Caco-2 (cell line): ENCODE data around the gene SNW1. TPM values are rescaled to one million over a fixed set of nuclear protein-coding genes. Genes with fewer than 3 reads are reported as not detected.
"Not testable (repeated sequence)": the region's sequence is repeated elsewhere in the genome, so short reads cannot be mapped to it uniquely, and the experiment has no call there.

Experiments used
- BruUV-seq: library from RNA; stranded (reverse); fragments of 400-500 nt; replicated peaks from 2 replicates; lab custom pipeline; 2021; lab: Mats Ljungman, UMichigan
- CTCF ChIA-PET: fragments of 300-600 bp; sonication (Branson Sonifier 250); formaldehyde crosslinking; loops from one replicate; lab custom pipeline; 2022; ENCODE audit warnings: antibody characterized with exemption; lab: Charles Lee
- POLR2A ChIA-PET: fragments of 300-600 bp; sonication (Branson Sonifier 250); formaldehyde crosslinking; loops from one replicate; lab custom pipeline; 2022; ENCODE audit warnings: antibody characterized with exemption; lab: Charles Lee
- DNase-seq, 2 experiments: peaks; one replicate each; pipeline versions ENCODE4 v3.0.0 to v3.0.0-alpha.2; 2020 to 2022
- H3K27me3 ChIP-seq: replicated peaks from 2 replicates; pipeline ENCODE4 v1.6.0; 2011; ENCODE audit warnings: low read length; ENCODE audit not compliant: control insufficient read depth, insufficient read depth
- H3K36me3 ChIP-seq: 2 replicates; pipeline ENCODE4 v1.5.1; 2011; ENCODE audit warnings: low read length; ENCODE audit not compliant: control insufficient read depth, insufficient read depth
- H3K4me1 ChIP-seq: fragments of 250-450 bp; sonication (Bioruptor Pico); 2 replicates; pipeline ENCODE4 v1.5.1; 2020; ENCODE audit warnings: mild to moderate bottlenecking
- H3K4me3 ChIP-seq: 2 replicates; pipeline ENCODE4 v1.5.1; 2011; ENCODE audit warnings: low read depth, mild to moderate bottlenecking, control low read depth, low read length
- H3K9me3 ChIP-seq: fragments of 250-450 bp; sonication (Bioruptor Pico); 2 replicates; pipeline ENCODE4 v1.5.1; 2020; ENCODE audit warnings: mild to moderate bottlenecking, moderate library complexity
- H3K27ac Mint-ChIP-seq: one replicate; pipeline ENCODE4 v1.8.0; 2022; ENCODE audit warnings: mixed read lengths; ENCODE audit not compliant: unreplicated experiment
- H3K27me3 Mint-ChIP-seq: one replicate; pipeline ENCODE4 v1.8.0; 2022; ENCODE audit warnings: mixed read lengths; ENCODE audit not compliant: insufficient read depth, unreplicated experiment
- H3K36me3 Mint-ChIP-seq: one replicate; pipeline ENCODE4 v1.8.0; 2022; ENCODE audit warnings: mild to moderate bottlenecking, mixed read lengths; ENCODE audit not compliant: insufficient read depth, unreplicated experiment
- H3K4me1 Mint-ChIP-seq: one replicate; pipeline ENCODE4 v1.8.0; 2022; ENCODE audit warnings: low read depth, mixed read lengths; ENCODE audit not compliant: unreplicated experiment
- H3K4me3 Mint-ChIP-seq: one replicate; pipeline ENCODE4 v1.8.0; 2022; ENCODE audit warnings: mild to moderate bottlenecking, moderate library complexity, mixed read lengths; ENCODE audit not compliant: unreplicated experiment
- H3K9me3 Mint-ChIP-seq: one replicate; pipeline ENCODE4 v1.8.0; 2022; ENCODE audit warnings: mixed read lengths; ENCODE audit not compliant: unreplicated experiment
- CTCF ChIP-seq, 2 experiments: fragments of 200-600 bp in 1 of 2; IDR thresholded peaks; 1 replicate in 1 of 2; 2 replicates in 1 of 2; pipeline versions ENCODE4 v1.5.1 to v1.8.0; 2011 to 2022; ENCODE audit warnings: antibody characterized with exemption in 1 of 2, control low read depth in 1 of 2, inconsistent platforms in 1 of 2, low read depth in 1 of 2, low read length in 1 of 2, mild to moderate bottlenecking in 1 of 2, moderate library complexity in 1 of 2; ENCODE audit not compliant: insufficient read depth in 1 of 2, severe bottlenecking in 1 of 2, unreplicated experiment in 1 of 2
- intact Hi-C: fragments of 100-400 bp; cut with micrococcal nuclease; formaldehyde crosslinking; loops from one replicate; pipeline ENCODE4 v1.10.0; 2022; ENCODE audit not compliant: unreplicated experiment
- total RNA-seq: library from RNA; stranded (reverse); gene quantifications from 2 replicates; pipeline ENCODE4 v1.2.3, GENCODE V29; 2022

The SNW1 gene
- total RNA-seq, 1 experiment from 2014 or later = 119 TPM

- Mint-ChIP-seq H3K36me3 (peaks cover 67% of the 10 kb centered on the region), H3K4me1 (no peaks in the 10 kb centered on the region), H3K4me3 (no peak overlapping the region), H3K27ac (no peak overlapping the region), H3K9me3 (no peaks in the 10 kb centered on the region), H3K27me3 (no peaks in the 10 kb centered on the region)
- no peaks in the 10 kb centered on the region for H3K4me1 ChIP-seq
- ChIA-PET POLR2A (no interaction called here), CTCF (no interaction called here)
- no peak for TF ChIP-seq CTCF (IDR thresholded peaks at IDR 0.05; ENCODE audit: insufficient read depth in 1 of 2, low read depth in 1 of 2, low read length in 1 of 2, severe bottlenecking in 1 of 2, unreplicated experiment in 1 of 2)
- H3K4me3 ChIP-seq = no peak overlapping the region
- intact Hi-C loops = no loop called here
- no peaks in the 10 kb centered on the region for H3K9me3 ChIP-seq
- H3K36me3 ChIP-seq = peaks cover 3% of the 10 kb centered on the region; the same call in 1 of the 2 replicates
- no peaks in the 10 kb centered on the region for H3K27me3 ChIP-seq
- no peak for DNase-seq
- no TSS peak for BruUV-seq
These were observed 8.7 kb downstream of the SNW1 start for GRCh38 chr14:77752266-77752665.

- not testable (repeated sequence) for BruUV-seq, H3K36me3 ChIP-seq
- peaks cover 69% of the 10 kb centered on the region for H3K36me3 Mint-ChIP-seq
These were observed 13.5 kb downstream of the SNW1 start for GRCh38 chr14:77747425-77747824.

GRCh38 chr14:77746064-77746702 is 14.8 kb downstream of the SNW1 start:
- Histone ChIP-seq H3K36me3 (no peaks in the 10 kb centered on the region), H3K4me3 (no peak overlapping the region), H3K4me1 (no peaks in the 10 kb centered on the region), H3K27me3 (no peaks in the 10 kb centered on the region), H3K9me3 (no peaks in the 10 kb centered on the region)
- Mint-ChIP-seq H3K27me3 (no peaks in the 10 kb centered on the region), H3K27ac (no peak overlapping the region), H3K9me3 (no peaks in the 10 kb centered on the region), H3K4me3 (no peak overlapping the region), H3K4me1 (no peaks in the 10 kb centered on the region), H3K36me3 (peaks cover 78% of the 10 kb centered on the region)
- intact Hi-C loops = no loop called here
- ChIA-PET POLR2A (no interaction called here), CTCF (no interaction called here)
- TF ChIP-seq CTCF (IDR thresholded peaks at IDR 0.05; ENCODE audit: insufficient read depth in 1 of 2, low read depth in 1 of 2, low read length in 1 of 2, severe bottlenecking in 1 of 2, unreplicated experiment in 1 of 2) = no peak
- no peak for DNase-seq
- no TSS peak for BruUV-seq

More at GRCh38 chr14:77747425-77747824, 13.5 kb downstream of the SNW1 start:
- CTCF ChIA-PET, H3K27me3 ChIP-seq, POLR2A ChIA-PET, H3K4me1 ChIP-seq, H3K9me3 ChIP-seq, H3K4me3 Mint-ChIP-seq, H3K4me3 ChIP-seq, H3K9me3 Mint-ChIP-seq, H3K27ac Mint-ChIP-seq, intact Hi-C loops, H3K27me3 Mint-ChIP-seq, DNase-seq, H3K4me1 Mint-ChIP-seq: not testable (repeated sequence)
